NCI-H1092 (cell line): ENCODE results near the gene ELAC1.
"Not testable (repeated sequence)": the region's sequence is repeated elsewhere in the genome, so short reads cannot be mapped to it uniquely, and the experiment has no call there.

Experiments
- DNase-seq: peaks from one replicate; lab custom pipeline; 2025; lab: John Stamatoyannopoulos, UW

ELAC1 gene, protein sequence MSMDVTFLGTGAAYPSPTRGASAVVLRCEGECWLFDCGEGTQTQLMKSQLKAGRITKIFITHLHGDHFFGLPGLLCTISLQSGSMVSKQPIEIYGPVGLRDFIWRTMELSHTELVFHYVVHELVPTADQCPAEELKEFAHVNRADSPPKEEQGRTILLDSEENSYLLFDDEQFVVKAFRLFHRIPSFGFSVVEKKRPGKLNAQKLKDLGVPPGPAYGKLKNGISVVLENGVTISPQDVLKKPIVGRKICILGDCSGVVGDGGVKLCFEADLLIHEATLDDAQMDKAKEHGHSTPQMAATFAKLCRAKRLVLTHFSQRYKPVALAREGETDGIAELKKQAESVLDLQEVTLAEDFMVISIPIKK

DNA sequence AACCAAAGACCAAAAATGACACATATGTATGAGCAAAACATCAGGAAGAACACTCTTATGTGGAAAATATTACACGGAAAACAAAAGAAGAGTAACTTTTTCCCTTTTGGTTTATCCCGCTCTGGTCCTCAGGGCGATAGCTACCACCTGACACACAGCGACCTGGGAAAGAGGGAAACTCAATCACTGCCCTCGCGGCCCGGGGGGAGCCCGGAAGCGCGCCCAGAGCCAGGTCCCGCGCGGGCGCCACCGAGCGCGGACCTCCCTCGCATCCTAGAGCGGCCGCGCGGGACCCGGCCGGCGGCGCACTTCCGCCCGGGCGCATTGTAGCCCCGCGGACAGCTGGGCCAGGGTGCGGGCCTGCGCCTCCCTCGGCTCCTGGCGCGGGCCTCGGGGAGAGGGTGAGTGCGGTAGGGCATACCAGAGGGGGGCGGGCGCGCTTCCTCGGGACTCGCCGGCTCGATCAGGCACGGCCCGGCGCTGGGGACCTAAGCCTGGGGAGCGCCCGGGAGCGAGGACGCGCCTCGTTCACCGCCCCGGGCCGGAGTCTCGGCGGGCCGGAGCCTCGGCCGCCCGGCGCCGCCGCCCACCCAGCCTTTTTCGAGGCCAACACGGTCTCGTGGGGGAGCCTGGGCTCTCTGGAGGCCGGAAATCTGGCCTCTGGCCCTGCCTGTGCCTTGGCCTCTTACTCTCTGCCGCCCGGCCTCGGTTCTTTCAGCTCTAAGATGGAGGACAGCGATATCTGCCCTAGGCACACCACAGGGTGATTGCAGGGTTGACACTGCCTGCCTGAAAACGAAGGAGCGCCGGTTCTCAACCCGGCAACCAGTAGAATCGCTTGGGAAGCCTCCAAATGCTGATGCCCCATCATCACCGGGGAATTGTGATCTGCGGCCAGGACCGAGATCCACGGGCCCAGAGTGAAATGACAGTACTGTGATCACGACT is at the start of gene ELAC1:
TSS of gene ELAC1 (plus strand) at position 327 of the 948 bp plus-strand sequence. CDS start 6,365 bp downstream, outside the sequence.
- DNase-seq = peak; percentile 85

DNA sequence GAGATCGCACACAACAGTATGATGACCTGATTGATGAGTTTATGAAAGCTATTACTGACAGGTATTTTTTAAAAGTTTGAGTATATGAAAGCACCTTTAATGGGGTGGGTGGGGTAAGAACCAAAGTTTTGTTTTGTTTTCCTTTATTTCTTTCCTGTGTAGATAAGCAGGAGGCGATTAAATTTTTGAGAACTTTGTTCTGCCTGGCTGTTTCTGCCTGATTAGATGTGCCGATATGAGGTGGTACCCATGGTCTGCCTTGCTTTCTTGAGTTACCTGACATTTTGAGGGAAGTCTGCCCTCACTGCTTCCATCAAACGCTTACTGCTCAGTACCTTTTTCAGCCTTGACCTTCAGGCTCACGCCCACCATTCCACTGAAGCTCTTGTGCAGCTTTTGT is 49.7 kb upstream of the ELAC1 start:
- no peak for DNase-seq

DNA sequence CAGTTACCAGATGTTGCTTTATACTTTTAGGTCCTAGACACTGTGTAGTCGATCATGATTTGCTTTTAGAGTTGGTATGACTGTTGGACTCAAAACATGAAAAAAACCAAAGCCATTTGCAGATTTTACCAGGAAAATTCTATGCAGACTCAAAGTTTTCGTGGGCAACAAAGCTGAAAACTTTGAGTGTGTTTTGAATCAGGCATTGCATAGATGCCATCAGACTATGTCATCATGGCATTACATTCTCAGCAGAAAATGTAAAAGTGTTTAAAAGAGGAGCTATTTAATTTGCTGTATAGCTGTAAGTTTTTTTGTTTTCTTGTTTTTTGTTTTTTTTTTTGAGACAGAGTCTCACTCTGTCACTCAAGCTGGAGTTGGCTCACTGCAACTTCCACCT is 43.5 kb upstream of the ELAC1 start:
- DNase-seq = no peak

DNA sequence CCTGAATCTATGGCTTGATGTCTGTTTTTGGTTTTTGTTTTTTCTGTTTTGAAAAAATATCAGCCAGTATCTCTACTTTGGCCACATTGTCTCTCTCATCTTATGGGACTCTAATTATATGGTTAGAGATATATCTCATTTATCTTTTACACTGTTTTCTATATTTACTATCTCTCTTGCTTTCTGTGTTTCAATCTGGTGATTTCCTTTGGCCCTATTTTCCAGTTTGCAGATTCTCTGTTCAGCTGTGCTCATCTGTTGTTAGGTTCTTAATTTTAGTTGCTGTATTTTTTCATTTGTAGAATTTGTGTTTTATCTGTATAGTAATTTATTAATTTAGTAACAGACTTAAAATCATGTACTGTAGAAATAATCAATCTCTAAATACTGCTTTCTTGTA is 41.3 kb upstream of the ELAC1 start:
- DNase-seq = no peak

DNA sequence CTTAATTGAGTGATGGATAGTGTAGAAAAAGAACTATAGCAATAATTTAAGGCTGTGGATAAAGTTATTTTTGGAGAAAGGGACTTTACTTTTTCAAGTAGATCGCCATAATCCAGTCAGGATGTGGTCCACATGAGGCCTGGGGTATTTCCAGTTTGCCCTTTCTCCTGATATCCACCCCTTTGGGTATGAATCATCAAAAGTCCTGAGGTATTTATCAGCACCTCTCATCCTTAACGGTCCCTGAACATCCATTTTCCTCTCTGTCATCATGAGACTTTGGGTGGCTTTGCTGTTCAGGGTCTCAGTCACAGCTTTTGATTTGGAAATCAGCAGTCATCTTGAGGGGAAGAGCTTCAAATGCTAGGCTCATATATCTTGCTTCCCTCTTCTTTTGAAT is 39.3 kb upstream of the ELAC1 start:
- DNase-seq = no peak

DNA sequence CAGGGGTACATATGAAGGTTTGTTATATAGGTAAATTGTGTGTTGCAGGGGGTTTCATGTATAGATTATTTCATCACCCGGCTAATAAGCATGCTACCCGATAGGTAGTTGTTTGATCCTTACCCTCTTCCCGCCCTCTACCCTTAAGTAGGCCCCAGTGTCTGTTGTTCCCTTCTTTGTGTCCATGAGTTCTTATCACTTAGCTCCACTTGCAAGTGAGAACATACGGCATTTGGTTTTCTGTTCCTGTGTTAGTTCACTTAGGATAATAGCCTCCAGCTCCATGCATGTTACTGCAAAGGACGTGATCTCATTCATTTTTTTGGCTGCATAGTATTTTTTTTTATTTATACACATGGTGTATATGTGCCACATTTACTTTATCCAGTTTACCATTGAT is 34.2 kb upstream of the ELAC1 start:
- no peak for DNase-seq

DNA sequence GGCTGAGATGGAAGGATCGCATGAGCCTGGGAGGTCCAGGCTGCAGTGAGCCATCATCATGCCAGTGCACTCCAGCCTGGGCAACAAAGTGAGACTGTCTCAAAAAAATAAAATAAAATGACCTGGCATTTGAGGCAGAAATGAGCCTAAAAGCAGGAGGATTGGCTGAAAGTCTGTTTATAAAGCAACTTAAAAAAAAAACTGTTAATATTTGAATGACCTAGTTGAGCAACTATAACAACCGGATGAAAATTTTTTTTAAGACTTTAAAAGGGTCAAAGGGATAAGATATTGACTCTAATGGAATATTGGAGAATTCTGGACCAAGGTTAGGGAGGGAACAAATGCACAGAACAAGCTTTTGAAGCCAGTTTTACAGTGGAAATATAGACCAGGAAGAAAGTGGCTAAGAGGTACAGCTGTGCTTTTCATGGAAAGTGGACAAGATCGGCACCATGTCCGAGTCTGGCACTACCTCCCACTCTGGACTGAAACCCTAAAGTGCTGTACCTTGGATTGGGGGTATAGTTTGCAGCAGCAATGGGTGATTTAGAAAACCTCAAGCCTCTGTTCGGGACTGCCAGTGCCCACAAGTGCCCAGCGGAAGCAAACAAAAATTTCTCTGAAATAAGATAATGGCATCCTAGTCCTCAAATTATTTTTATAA is 33.2 kb upstream of the ELAC1 start:
- DNase-seq = no peak

DNA sequence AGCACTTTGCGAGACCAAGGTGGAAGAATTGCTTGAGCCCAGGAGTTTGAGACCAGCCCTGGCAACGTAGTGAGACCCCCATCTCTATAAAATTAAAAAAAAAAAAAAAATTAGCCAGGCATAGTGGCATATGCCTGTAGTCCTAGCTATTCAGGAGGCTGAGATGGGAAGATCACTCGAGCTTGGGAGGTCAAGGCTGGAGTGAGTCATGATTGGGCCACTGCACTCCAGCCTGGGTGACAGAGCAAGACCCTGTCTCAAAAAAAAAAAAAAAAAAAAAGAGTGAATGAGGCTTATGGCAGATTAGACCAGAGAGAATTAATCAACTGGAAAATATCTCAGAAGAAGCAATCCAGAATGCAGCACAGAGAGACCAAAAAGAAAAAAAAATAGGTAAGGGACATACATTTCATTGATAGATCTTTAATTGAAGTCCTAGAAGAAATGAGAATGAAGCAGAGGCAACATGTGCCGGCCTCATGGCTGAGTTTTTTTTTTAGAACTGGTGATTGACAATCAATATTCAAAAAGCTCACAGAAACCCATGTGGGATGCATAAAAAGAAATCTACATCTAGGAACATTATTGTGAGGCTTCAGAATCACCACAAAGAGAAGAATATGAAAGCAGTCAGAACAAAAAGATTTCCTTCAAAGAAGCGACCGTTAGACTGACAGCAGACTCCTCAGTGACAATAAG is 32.2 kb upstream of the ELAC1 start:
- DNase-seq = no peak

DNA sequence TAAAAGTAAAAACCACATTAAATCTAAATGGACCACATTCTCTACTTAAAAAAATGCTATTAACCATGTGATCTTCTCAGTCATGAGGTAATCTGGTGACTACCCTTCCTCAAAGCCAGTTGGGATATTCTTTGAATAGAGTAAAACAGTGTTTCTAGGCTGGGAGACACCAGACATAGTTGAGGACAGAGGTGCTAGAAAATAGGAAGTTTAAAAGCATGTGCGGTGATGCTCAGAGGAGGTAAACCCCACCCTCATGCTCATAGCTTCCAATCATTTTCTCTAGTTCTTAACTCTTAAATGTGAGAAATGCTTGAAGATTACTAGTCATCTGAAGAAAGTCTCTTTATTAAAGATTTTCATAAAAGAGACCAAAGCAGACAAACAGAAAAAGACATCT is 30.7 kb upstream of the ELAC1 start:
- DNase-seq = no peak

DNA sequence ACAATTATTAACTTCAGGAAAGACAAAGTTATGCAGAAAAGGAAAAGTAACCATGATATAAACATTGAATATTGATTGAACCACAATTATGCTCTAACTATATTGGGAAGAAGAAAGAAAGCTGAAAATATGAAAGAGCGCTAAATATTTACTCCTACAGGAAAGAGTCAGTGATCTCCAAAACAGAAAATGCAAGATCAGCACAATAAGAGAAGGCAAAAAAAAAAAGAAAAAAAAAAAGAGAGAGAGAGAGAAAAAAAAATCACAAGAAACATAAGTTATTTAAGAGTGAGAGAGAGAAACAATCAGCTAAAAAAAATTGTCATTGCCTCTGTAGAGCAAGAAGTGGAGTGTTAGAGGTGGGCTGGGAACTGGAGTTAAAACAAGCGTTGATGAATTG is 28.9 kb upstream of the ELAC1 start:
- DNase-seq = no peak

DNA sequence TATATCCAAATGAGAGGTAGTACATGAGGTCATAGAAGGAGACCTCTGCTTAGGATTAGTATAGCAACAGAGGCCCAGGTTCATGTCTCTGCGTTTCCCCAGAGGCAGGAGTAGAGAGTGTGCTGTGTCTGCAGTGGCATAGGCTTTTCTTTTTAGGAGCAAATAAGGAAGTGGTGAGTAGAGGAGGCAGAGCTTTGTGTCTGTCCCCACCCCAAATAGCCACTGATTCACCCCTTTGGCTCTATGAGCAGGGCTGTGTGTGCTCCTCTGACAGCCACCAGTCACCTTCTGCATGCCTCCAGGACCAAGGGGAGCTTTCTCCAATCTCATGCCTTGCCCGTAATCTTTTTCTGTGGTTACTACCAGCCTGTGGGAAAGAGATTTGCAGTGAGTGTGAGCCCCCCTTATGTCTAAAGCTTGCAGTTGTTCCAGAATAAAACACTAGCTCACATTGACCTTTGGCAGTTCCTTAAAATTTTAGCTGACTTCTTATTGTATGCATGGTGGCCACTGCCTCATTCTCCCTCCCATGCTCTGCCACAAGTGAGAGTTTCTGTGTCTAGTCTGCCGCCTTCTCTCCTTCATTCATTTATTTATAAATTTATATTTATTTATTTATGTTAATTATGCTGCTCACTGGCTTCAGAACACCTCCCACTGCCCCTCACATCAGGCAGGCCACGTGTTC is 23.5 kb upstream of the ELAC1 start:
- DNase-seq = no peak

DNA sequence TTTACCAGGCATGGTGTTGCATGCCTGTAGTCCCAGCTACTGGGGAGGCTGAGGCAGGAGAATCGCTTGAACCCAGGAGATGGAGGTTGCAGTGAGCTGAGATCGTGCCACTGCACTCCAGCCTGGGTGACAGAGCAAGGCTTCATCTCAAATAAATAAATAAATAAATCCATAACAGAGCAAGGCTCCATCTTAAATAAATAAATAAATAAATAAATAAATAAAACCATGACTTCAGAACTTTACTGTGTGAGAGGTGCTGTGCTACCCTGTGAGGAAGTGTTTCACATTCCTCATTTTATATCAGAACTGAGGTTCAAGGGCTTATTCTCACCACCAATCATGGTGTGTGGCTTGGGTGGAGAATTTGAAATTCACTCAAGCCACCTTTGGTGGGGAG is 21.9 kb upstream of the ELAC1 start:
- DNase-seq = not testable (repeated sequence)

DNA sequence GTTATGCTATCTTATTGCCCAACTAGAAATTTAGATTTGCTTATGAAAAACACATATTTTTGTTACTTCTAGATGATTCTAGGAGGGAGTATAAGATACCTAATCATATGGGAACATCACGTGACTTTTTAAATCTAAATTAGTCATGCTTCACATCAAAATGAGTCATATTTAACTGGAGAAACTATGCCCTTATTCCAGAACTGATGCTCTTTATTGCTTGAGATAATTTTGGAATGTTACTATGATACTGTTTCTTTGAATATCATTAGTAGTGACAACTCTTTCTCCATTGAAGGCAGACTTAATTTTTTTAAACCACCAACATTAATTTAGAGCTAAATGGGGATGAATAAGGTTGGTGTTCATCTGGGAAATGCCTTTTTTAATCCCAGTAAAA is 19.9 kb upstream of the ELAC1 start:
- DNase-seq = no peak

DNA sequence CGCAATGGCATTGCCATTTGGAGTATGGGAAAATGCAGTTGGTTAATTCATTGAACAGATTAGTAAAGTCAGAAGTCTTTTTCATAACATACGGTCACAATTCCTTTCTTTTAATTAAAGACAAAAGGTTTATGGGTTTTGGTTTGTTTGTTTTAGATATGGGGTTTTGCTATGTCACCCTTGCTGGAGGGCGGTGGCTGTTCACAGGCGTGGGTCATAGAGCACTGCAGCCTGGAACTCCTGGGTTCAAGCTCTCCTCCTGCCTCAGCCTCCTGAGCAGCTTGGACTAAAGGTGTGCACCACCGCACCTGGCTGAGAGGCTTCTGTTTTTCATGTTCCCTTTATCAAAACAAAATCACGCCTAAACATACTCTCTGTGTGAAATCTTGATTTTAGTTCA is 18.7 kb upstream of the ELAC1 start:
- no peak for DNase-seq

DNA sequence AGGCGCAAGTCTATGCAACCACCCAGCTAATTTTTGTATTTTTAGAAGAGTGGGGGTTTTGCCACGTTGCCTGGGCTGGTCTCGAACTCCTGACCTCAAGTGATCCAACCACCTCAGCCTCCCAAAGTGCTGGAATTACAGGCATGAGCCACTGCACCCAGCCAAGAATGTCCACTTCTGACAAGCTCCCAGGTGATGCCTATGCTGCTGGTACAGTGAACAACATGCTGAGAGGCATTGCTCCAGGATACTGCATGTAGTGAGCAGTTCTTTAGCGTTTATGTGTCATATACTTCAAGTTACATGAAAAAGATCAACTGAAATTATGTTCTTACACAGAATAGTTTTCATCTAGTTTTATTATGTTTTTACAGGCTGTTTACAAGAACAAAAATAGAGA is 17.2 kb upstream of the ELAC1 start:
- no peak for DNase-seq

DNA sequence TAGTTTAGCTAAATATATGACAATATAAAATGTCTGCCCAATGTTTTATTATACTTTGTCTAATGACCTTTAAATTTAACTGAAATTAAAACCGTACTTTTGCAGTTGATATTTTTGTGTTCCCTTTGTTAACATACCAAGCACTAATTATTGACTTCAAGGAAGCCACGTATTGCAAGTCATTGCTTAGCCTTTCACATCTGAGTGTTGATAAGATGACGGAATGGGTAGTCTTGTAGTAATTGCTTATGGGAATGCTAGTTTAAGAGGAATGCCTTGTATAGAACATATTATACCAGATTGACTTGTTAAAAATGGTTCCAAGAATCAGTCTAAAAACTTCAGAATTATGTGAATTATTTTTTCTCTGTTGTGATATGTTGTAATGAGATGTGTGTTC is 14.0 kb upstream of the ELAC1 start:
- no peak for DNase-seq

DNA sequence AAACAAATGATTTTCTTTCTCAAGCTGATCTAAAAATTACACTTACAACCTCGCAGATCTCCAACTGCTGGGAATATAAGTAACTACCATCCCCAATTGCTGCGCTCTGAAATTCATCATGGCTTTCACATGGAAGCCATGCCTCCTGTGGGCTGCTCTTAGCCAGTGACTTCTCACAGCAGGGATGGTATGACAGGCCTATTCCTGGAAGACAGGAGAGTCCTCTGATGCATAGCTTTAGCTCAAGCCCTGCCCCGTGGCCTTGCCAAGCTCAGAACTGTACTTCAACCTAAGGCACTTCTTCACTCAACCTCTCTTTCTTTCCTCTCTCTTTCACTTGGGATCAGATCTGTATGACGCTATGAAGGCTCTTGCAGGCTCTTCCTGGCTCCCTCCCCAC is 12.6 kb upstream of the ELAC1 start:
- DNase-seq = no peak

DNA sequence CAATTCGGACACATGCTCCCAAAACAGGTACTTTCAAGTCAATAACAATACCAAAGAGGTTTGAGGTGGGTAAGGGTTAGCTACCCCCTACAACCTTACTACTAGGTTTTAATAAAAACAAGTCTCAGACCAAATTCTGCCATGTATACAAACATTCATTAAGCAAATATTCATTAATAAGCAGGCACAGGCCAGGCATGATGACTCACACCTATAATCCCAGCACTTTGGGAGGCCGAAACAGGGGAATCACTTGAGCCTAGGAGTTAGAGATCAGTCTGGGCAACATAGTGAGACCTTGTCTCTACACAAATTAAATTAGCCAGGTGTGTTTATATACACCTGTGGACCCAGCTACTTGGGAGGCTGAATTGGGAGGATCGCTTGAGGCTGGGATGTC is 11.7 kb upstream of the ELAC1 start:
- DNase-seq = no peak

DNA sequence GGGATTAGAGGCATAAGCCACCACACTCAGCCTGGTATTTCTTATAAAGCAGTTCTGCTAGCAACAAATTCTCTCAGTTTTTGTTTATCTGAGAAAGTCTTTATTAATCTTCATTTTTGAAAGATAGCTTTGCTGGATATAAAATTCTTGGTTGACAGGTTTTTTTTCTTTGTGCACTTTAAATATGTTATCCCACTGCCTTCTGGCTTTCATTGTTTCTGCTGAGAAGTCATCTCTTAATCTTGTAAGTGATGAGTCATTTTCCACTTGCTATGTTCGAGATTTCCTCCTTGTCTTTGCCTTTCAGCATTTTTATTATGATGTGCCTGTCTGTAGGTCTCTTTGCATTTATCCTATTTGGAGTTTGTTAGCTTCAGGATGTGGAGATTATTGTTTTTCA is 5.9 kb upstream of the ELAC1 start:
- DNase-seq = no peak

DNA sequence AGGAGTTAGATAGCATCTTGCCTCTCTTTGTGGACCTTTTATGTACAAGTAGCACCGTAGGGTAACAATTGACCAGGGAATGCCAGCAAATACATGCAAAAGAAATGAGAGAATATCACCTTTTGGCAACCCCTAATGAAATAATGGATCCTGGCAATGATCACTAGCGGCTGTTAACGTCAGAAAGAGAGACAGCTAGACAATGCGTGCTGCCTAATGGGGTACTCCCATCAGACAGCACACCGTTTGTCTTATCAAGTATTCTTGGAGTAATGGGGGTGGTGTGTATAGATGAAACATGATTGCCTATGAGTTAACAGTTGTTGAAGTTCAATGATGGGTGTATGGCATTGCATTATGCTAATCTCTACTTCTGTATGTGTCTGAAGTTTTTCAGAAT is 1.6 kb downstream of the ELAC1 start:
- no peak for DNase-seq

DNA sequence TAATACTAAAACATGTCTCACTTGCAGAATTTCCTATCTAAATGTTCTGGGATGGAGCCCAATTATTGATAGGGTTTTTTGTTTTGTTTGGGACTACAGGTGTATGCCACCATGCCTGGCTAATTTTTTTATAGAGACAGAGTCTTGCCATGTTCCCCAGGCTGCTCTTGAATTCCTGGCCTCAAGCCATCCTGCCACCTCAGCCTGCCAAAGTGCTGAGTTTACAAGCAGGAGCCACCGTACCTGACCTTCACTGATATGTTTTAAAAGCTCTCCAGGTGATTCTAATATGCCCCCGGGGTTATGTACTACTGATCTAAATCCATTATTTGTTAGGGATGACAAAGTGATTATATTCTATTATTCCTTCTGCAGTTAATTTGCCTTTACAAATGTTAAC is 2.2 kb downstream of the ELAC1 start:
- peak; percentile 67 for DNase-seq
